ENCODE measurements around the gene DNAJB5. TPM values are rescaled to one million over a fixed set of nuclear protein-coding genes. Genes with fewer than 3 reads are reported as not detected.
A peak's percentile ranks its signal among the peaks of the same experiment; 100 is the strongest.

The DNAJB5 gene
- total RNA-seq, 4 donors from 2014 or later, result 11.8 to 18.7 (median 16.5) TPM

DNA sequence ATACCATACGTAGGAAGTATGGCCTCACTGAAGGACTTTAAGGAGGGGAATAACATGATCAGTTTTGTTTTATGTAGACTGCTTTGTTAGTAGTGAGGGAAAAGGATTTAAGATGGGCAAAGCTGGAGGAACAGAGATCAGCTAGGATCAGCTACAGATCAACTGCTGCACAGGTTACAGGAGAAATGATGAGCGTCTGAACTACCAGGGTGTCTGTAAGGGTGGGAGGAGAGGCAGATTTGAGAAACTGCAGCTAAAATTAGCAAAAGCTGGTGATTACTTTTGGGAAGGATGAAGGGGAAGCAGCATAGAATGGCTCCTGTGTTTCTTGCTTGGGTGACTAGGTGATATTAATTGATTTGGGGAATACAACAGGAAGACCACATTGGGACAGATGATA, 43.6 kb downstream of the DNAJB5 start:
- no peaks in the 10 kb centered on the region for H3K4me1 ChIP-seq
- intact Hi-C loops (cut with DNase I), result no loop called here
- no peak overlapping the region for H3K27ac ChIP-seq
- 92 to 96% methylated on average over 2 of the region's 2 CpGs for WGBS, 2 donors
- H3K27me3 ChIP-seq, result no peaks in the 10 kb centered on the region
- no peak overlapping the region for H3K4me3 ChIP-seq (replicated peaks in 1 of 3)
- H3K36me3 ChIP-seq, result peaks cover 0 to 13% of the 10 kb centered on the region in 2 donors
- H3K9me3 ChIP-seq, result no peaks in the 10 kb centered on the region
- TF ChIP-seq POLR2A (IDR thresholded peaks at IDR 0.05), result no peak
- no peak for DNase-seq

DNA sequence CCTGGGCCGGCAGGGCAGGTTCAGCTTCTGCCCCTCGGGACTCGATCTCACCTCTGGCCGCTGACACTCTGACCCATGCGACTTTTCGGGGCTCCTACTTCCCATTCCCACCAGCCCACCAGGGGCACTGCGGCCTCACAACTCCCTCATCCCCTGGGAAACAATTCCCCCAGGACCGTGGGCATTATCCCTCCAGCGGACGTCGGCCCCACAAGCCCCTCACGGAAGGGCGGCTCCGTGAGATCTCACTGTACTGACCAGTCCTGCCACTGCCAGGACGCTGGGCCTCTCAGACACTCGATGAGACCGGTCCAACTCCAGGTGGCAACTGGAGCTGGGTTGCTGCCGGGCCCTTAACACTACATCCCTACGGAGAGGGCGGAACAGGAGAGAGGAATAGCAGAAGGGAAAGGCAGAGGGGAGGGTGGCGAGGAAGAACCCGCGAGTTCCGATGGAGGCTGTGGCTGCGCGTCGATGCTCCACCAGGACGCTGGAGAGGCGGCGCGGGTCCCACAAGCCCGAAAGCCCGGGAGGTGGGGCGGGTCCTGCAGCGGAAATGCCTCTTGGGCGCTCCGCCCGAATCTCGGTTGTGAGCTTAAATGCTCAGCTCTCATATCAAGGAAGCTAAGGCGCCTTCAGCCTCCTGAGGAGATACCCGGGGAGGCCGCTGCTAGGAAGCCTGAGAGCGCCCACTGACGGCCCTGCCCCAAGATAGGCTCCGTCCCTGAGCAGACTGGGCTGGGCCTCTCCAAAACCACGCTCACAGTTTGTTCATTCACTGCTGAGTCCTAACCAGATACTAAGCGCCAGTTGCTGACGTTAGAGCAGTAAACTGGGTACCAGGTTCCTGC, 46.5 kb downstream of the DNAJB5 start:
- Histone ChIP-seq H3K4me3 (replicated peaks in 1 of 3) (no peak overlapping the region), H3K9me3 (no peaks in the 10 kb centered on the region), H3K36me3 (peaks cover 0 to 13% of the 10 kb centered on the region in 2 donors), H3K27me3 (no peaks in the 10 kb centered on the region), H3K4me1 (no peaks in the 10 kb centered on the region), H3K27ac (no peak overlapping the region)
- 42 to 49% methylated on average over 44 to 48 of the region's 48 CpGs for WGBS, 2 donors
- no peak for TF ChIP-seq POLR2A (IDR thresholded peaks at IDR 0.05)
- TF ChIP-seq, protein P1, sequence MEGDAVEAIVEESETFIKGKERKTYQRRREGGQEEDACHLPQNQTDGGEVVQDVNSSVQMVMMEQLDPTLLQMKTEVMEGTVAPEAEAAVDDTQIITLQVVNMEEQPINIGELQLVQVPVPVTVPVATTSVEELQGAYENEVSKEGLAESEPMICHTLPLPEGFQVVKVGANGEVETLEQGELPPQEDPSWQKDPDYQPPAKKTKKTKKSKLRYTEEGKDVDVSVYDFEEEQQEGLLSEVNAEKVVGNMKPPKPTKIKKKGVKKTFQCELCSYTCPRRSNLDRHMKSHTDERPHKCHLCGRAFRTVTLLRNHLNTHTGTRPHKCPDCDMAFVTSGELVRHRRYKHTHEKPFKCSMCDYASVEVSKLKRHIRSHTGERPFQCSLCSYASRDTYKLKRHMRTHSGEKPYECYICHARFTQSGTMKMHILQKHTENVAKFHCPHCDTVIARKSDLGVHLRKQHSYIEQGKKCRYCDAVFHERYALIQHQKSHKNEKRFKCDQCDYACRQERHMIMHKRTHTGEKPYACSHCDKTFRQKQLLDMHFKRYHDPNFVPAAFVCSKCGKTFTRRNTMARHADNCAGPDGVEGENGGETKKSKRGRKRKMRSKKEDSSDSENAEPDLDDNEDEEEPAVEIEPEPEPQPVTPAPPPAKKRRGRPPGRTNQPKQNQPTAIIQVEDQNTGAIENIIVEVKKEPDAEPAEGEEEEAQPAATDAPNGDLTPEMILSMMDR (IDR thresholded peaks at IDR 0.05), result no peak
- DNase-seq, result peak; percentile 29 to 38
- intact Hi-C loops (cut with DNase I), result no loop called here

DNA sequence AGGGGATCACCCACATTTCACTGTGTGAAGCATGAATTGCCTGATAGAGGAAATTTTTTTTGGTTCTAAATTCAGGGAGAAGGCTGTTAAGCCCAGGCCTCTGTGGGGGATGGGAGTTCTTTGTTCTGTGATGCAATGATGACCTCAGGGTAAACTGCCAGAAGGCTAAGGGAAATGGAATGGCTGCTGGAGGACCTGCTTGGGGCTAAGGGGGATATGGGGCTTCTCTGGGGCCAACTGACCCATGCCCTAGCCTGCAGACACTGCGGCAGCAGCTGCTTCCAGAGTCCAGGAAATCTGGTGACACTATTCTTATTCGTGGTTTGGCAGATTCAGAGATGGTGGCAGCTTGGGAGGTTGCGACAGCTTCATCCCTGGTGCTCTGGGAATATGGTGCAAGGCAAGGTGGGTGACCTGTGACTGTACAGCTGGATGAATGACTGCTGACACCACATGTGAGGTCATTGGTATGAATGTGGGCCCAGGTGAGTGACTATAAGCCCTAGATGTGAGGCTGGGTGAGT, 52.6 kb downstream of the DNAJB5 start:
- no peak for DNase-seq
- TF ChIP-seq POLR2A (IDR thresholded peaks at IDR 0.05), result no peak
- TF ChIP-seq, protein P1 (IDR thresholded peaks at IDR 0.05), result no peak
- WGBS, 2 donors, result 90 to 93% methylated on average over 3 of the region's 3 CpGs
- Histone ChIP-seq H3K36me3 (peaks cover 0 to 4% of the 10 kb centered on the region in 2 donors), H3K4me3 (replicated peaks in 1 of 3) (no peak overlapping the region), H3K4me1 (no peaks in the 10 kb centered on the region), H3K9me3 (no peaks in the 10 kb centered on the region), H3K27ac (no peak overlapping the region), H3K27me3 (no peaks in the 10 kb centered on the region)
- intact Hi-C loops (cut with DNase I), result no loop called here

DNA sequence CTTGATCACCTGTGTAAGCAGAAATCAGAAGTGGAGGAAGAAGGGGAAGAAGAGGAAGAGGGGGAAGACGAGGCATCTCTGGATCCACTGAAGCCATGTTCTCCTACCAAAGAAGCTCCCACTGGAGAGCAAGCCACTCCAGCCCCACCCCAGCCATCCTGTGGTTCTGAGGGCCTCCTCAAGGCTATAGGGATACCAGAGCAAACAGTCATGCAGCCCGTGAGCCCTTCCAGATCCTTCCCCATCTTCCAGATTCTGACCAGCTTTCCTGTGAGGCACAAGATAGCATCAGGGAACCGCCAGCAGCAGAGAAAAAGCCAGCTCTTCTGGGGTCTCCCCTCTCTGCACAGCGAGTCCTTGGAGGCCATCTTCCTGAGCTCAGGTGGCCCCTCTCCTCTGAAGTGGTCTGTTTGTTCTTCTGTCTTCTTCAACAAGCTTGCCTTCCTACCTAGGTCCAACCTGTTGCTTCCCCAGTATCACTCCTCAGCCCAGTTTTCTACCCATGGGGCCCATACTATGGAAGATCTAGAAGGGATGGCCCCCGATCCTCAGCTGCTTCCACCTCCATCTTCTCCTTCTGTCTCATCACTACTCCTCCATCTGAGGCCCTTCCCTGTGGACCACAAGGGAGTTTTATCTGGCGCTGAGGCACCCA, 53.5 kb downstream of the DNAJB5 start:
- Histone ChIP-seq H3K4me1 (no peaks in the 10 kb centered on the region), H3K27me3 (no peaks in the 10 kb centered on the region), H3K4me3 (replicated peaks in 1 of 3) (no peak overlapping the region), H3K9me3 (no peaks in the 10 kb centered on the region), H3K36me3 (peaks cover 0 to 9% of the 10 kb centered on the region in 2 donors), H3K27ac (no peak overlapping the region)
- 92 to 96% methylated on average over 6 of the region's 6 CpGs for WGBS, 2 donors
- no peak for TF ChIP-seq POLR2A (IDR thresholded peaks at IDR 0.05)
- TF ChIP-seq, protein P1 (IDR thresholded peaks at IDR 0.05), result no peak
- intact Hi-C loops (cut with DNase I), result no loop called here
- no peak for DNase-seq

DNA sequence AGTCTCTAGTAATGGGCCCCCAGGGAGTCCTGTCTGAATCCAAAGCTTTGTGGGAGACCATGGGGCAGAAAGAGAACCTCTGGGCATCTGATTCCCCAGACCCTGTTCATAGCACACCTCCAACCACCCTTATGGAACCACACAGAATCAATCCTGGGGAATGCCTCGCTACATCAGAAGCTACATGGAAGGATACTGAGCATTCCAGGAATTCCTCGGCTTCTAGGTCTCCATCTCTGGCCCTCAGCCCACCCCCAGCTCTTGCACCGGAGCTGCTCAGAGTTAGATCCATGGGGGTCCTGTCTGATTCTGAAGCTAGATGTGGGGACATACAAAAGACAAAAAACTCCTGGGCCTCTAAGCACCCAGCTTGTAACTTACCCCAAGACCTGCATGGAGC, 54.5 kb downstream of the DNAJB5 start:
- Histone ChIP-seq H3K27me3 (no peaks in the 10 kb centered on the region), H3K9me3 (no peaks in the 10 kb centered on the region), H3K4me3 (replicated peaks in 1 of 3) (no peak overlapping the region), H3K27ac (no peak overlapping the region), H3K4me1 (no peaks in the 10 kb centered on the region), H3K36me3 (peaks cover 0 to 18% of the 10 kb centered on the region in 2 donors)
- no peak for DNase-seq
- intact Hi-C loops (cut with DNase I), result no loop called here
- WGBS, 2 donors, result 64 to 100% methylated on average over 1 to 3 of the region's 3 CpGs
- TF ChIP-seq, protein P1 (IDR thresholded peaks at IDR 0.05), result no peak
- TF ChIP-seq POLR2A (IDR thresholded peaks at IDR 0.05), result no peak

Other genes with a start within 250 kb of the DNAJB5 start
- 1 to 10 TPM in 3 of 4 donors, under 1 TPM in 1; 0.67 to 2.1 (median 1.4) TPM for gene PHF24, start 31.5 kb upstream of the DNAJB5 start, total RNA-seq
- gene VCP, start 82.9 kb downstream of the DNAJB5 start, total RNA-seq, result 100 to 1,000 TPM; 150 to 260 (median 233) TPM
- gene FANCG, start 90.2 kb downstream of the DNAJB5 start, total RNA-seq, result 10 to 100 TPM in 3 of 4 donors, 1 to 10 TPM in 1; 8.6 to 13.8 (median 11.8) TPM
- 10 to 100 TPM; 20.8 to 50.5 (median 39.4) TPM for gene PIGO, start 106.8 kb downstream of the DNAJB5 start, total RNA-seq
- gene STOML2, start 113.4 kb downstream of the DNAJB5 start, total RNA-seq, result 100 to 1,000 TPM in 1 of 4 donors, 10 to 100 TPM in 3; 72.5 to 130 (median 99.8) TPM
- 10 to 100 TPM in 2 of 4 donors, 1 to 10 TPM in 2; 7.8 to 21.0 (median 11.8) TPM for gene ATOSB, start 126.1 kb downstream of the DNAJB5 start, total RNA-seq
- gene UNC13B, start 172.3 kb downstream of the DNAJB5 start, total RNA-seq, result 10 to 100 TPM; 19.1 to 46.9 (median 35.1) TPM